Common myeloid progenitor, CD34-positive (primary cell): ENCODE data around the gene GPR107.
A peak's percentile ranks its signal among the peaks of the same experiment; 100 is the strongest.

Experiments
- CTCF ChIA-PET: fragments of 350-600 bp; sonication (Branson Sonifier 250); formaldehyde crosslinking; loops from one replicate; lab custom pipeline; 2021; ENCODE audit warnings: antibody characterized with exemption; lab: Charles Lee
- POLR2A ChIA-PET: fragments of 350-600 bp; sonication (Branson Sonifier 250); formaldehyde crosslinking; loops from one replicate; lab custom pipeline; 2021; ENCODE audit warnings: antibody characterized with exemption; lab: Charles Lee
- DNase-seq, 3 donors: peaks; one replicate each; pipeline versions ENCODE4 v3.0.0 to v3.0.0-alpha.2; 2013
- H3K27ac ChIP-seq, 2 experiments: 1 replicate in 1 of 2; 2 replicates in 1 of 2; pipeline ENCODE4 v1.7.0; 2013; ENCODE audit warnings: inconsistent platforms in 2 of 2, low read length in 2 of 2, mild to moderate bottlenecking in 2 of 2, low read depth in 1 of 2, moderate library complexity in 1 of 2; ENCODE audit not compliant: severe bottlenecking in 2 of 2, insufficient read depth in 1 of 2, poor library complexity in 1 of 2
- H3K27me3 ChIP-seq, 5 experiments: replicated peaks in 2 of 5; 1 replicate in 3 of 5; 2 replicates in 2 of 5; pipeline versions ENCODE4 v1.6.1 to v1.7.0; 2013; ENCODE audit warnings: low read length in 4 of 5, mild to moderate bottlenecking in 2 of 5, moderate library complexity in 2 of 5, inconsistent platforms in 1 of 5; ENCODE audit not compliant: insufficient read depth in 5 of 5, control insufficient read depth in 4 of 5
- H3K36me3 ChIP-seq, 4 experiments: 1 replicate in 2 of 4; 2 replicates in 2 of 4; pipeline versions ENCODE4 v1.6.1 to v1.7.0; 2013; ENCODE audit warnings: low read length in 3 of 4, control low read depth in 1 of 4, mild to moderate bottlenecking in 1 of 4; ENCODE audit not compliant: control insufficient read depth in 4 of 4, insufficient read depth in 4 of 4
- H3K4me1 ChIP-seq, 4 experiments: 1 replicate in 3 of 4; 2 replicates in 1 of 4; pipeline versions ENCODE4 v1.6.1 to v1.7.1; 2013; ENCODE audit warnings: low read length in 3 of 4, mild to moderate bottlenecking in 3 of 4, control low read depth in 1 of 4, inconsistent platforms in 1 of 4, moderate library complexity in 1 of 4; ENCODE audit not compliant: control insufficient read depth in 4 of 4, insufficient read depth in 4 of 4; ENCODE audit errors: control extremely low read depth in 1 of 4
- H3K4me3 ChIP-seq, 7 experiments: 1 replicate in 4 of 7; 2 replicates in 3 of 7; pipeline versions ENCODE4 v1.5.1 to v1.7.0; 2013; ENCODE audit warnings: mild to moderate bottlenecking in 7 of 7, low read length in 6 of 7, moderate library complexity in 6 of 7, inconsistent platforms in 2 of 7, low read depth in 2 of 7, control low read depth in 1 of 7; ENCODE audit not compliant: insufficient read depth in 4 of 7, control insufficient read depth in 1 of 7; ENCODE audit errors: extremely low read depth in 1 of 7
- H3K9me3 ChIP-seq, 5 experiments: 1 replicate in 4 of 5; 2 replicates in 1 of 5; pipeline versions ENCODE4 v1.6.1 to v1.7.1; 2013; ENCODE audit warnings: low read length in 4 of 5, mild to moderate bottlenecking in 2 of 5, inconsistent platforms in 1 of 5, low read depth in 1 of 5, moderate library complexity in 1 of 5; ENCODE audit not compliant: control insufficient read depth in 4 of 5, insufficient read depth in 2 of 5; ENCODE audit errors: control extremely low read depth in 1 of 5
- WGBS: methylation state at CpG from one replicate; pipeline ENCODE4 v1.1.5; 2013; ENCODE audit not compliant: insufficient coverage; 5-methylcytosine and 5-hydroxymethylcytosine counted together

The GPR107 gene

GRCh38 chr9:130143279-130143893 lies 89.7 kb downstream of the GPR107 start:
- peaks cover 0 to 36% (median 3%) of the 10 kb centered on the region in 5 experiments for H3K27me3 ChIP-seq

GRCh38 chr9:130143958-130144366 lies 90.3 kb downstream of the GPR107 start:
- Histone ChIP-seq H3K4me1 (peaks cover 4 to 39% (median 20%) of the 10 kb centered on the region in 4 experiments), H3K36me3 (no peaks in the 10 kb centered on the region), H3K9me3 (no peaks in the 10 kb centered on the region), H3K27me3 (peaks cover 0 to 36% (median 3%) of the 10 kb centered on the region in 5 experiments), H3K4me3 (no peak overlapping the region), H3K27ac (no peak overlapping the region)
- 3% methylated on average over 12 of the region's 14 CpGs for WGBS
- ChIA-PET CTCF (interaction anchor here (1.2 to 2.3 kb wide), 2 partner anchors 11 to 14 kb away, joined by 3 to 6 read pairs; no protein-coding TSS in a partner anchor), POLR2A (interaction anchor here (0.6 kb wide), 1 partner anchor 9 kb away, joined by 3 read pairs; no protein-coding TSS in a partner anchor)
- peak in 2 of 3 donors; percentile 55 to 68 for DNase-seq

More at GRCh38 chr9:130143279-130143893, 89.7 kb downstream of the GPR107 start:
- H3K9me3 ChIP-seq = no peaks in the 10 kb centered on the region
- H3K4me3 ChIP-seq = no peak overlapping the region
- CTCF ChIA-PET = interaction anchor here (1.2 to 2.3 kb wide), 2 partner anchors 12 to 13 kb away, joined by 3 to 6 read pairs; no protein-coding TSS in a partner anchor
- H3K36me3 ChIP-seq = no peaks in the 10 kb centered on the region
- DNase-seq = no peak
- POLR2A ChIA-PET = no interaction called here
- H3K4me1 ChIP-seq = peaks cover 4 to 44% (median 21%) of the 10 kb centered on the region in 4 experiments
- WGBS = 84% methylated on average over 22 of the region's 24 CpGs
- no peak overlapping the region for H3K27ac ChIP-seq

GRCh38 chr9:130144703-130145102 lies 91.0 kb downstream of the GPR107 start:
- H3K9me3 ChIP-seq = no peaks in the 10 kb centered on the region
- ChIA-PET POLR2A (no interaction called here), CTCF (interaction anchor here (1.1 to 2.3 kb wide), 2 partner anchors 14 to 18 kb away, joined by 3 to 6 read pairs; no protein-coding TSS in a partner anchor)

GRCh38 chr9:130145658-130146057 lies 92.0 kb downstream of the GPR107 start:
- Histone ChIP-seq H3K4me1 (peaks cover 0 to 22% (median 15%) of the 10 kb centered on the region in 4 experiments), H3K27me3 (peaks cover 0 to 36% (median 3%) of the 10 kb centered on the region in 5 experiments), H3K9me3 (no peaks in the 10 kb centered on the region), H3K27ac (no peak overlapping the region), H3K36me3 (no peaks in the 10 kb centered on the region), H3K4me3 (no peak overlapping the region)
- ChIA-PET CTCF (interaction anchor here (2.3 kb wide), 1 partner anchor 15 kb away, joined by 6 read pairs; no protein-coding TSS in a partner anchor), POLR2A (no interaction called here)
- DNase-seq = no peak
- 100% methylated on average over 1 of the region's 1 CpG for WGBS

More at GRCh38 chr9:130144703-130145102, 91.0 kb downstream of the GPR107 start:
- 91% methylated on average over 2 of the region's 5 CpGs for WGBS
- DNase-seq = no peak
- Histone ChIP-seq H3K27me3 (peaks cover 0 to 36% (median 3%) of the 10 kb centered on the region in 5 experiments), H3K27ac (no peak overlapping the region), H3K4me1 (peaks cover 4 to 32% (median 20%) of the 10 kb centered on the region in 4 experiments), H3K36me3 (no peaks in the 10 kb centered on the region), H3K4me3 (no peak overlapping the region)

GRCh38 chr9:130147198-130147597 lies 93.5 kb downstream of the GPR107 start:
- 83% methylated on average over 1 of the region's 5 CpGs for WGBS
- POLR2A ChIA-PET = interaction anchor here (0.9 kb wide), 1 partner anchor 272 kb away, joined by 3 read pairs; no protein-coding TSS in a partner anchor
- Histone ChIP-seq H3K4me1 (peaks cover 0 to 14% (median 10%) of the 10 kb centered on the region in 4 experiments), H3K27ac (no peak overlapping the region), H3K9me3 (no peaks in the 10 kb centered on the region), H3K27me3 (peaks cover 0 to 31% (median 3%) of the 10 kb centered on the region in 5 experiments), H3K4me3 (no peak overlapping the region), H3K36me3 (no peaks in the 10 kb centered on the region)
- CTCF ChIA-PET = interaction anchor here (1.0 kb wide), 1 partner anchor 19 kb away, joined by 5 read pairs; no protein-coding TSS in a partner anchor
- DNase-seq = no peak

- peaks cover 0 to 25% (median 3%) of the 10 kb centered on the region in 5 experiments for H3K27me3 ChIP-seq
- H3K9me3 ChIP-seq = no peaks in the 10 kb centered on the region
- POLR2A ChIA-PET = interaction anchor here (0.7 to 0.9 kb wide), 2 partner anchors 22 to 272 kb away, joined by 3 to 4 read pairs; no protein-coding TSS in a partner anchor
- H3K4me1 ChIP-seq = peaks cover 0 to 13% (median 10%) of the 10 kb centered on the region in 4 experiments
- WGBS = 100% methylated on average over 2 of the region's 3 CpGs
- H3K36me3 ChIP-seq = no peaks in the 10 kb centered on the region
- CTCF ChIA-PET = no interaction called here
- no peak overlapping the region for H3K27ac ChIP-seq
- H3K4me3 ChIP-seq = no peak overlapping the region
- no peak for DNase-seq
Observed at GRCh38 chr9:130147910-130148309, 94.2 kb downstream of the GPR107 start.
